HG03575 (cell line): ENCODE results near the gene GYS1.
"Not testable (repeated sequence)": the region's sequence is repeated elsewhere in the genome, so short reads cannot be mapped to it uniquely, and the experiment has no call there.

Experiments used
- ATAC-seq: cut with Tn5 transposase; IDR thresholded peaks from one replicate; pipeline ENCODE4 v1.9.1; 2021; ENCODE audit not compliant: unreplicated experiment, insufficient number of reproducible peaks, low FRiP score; ENCODE audit errors: extremely low read depth

GYS1 gene

GRCh38 chr19:49019242-49019932 lies 26.3 kb upstream of the GYS1 start:
- ATAC-seq: no peak

GRCh38 chr19:49018388-49019241 lies 25.5 kb upstream of the GYS1 start:
- not testable (repeated sequence) for ATAC-seq

- no peak for ATAC-seq
Observed at GRCh38 chr19:49017666-49018351, 24.7 kb upstream of the GYS1 start.

- ATAC-seq: no peak
Observed at GRCh38 chr19:49017041-49017665, 24.0 kb upstream of the GYS1 start, which contains the start of gene LHB. TSS of gene LHB (minus strand) at chr19:49017091. CDS start at chr19:49017081, 10 bp downstream.

- no peak for ATAC-seq
Observed at GRCh38 chr19:49016067-49016839, 23.1 kb upstream of the GYS1 start.

GRCh38 chr19:49014870-49015255 lies 21.8 kb upstream of the GYS1 start:
- no peak for ATAC-seq

GRCh38 chr19:49014123-49014869 lies 21.2 kb upstream of the GYS1 start:
- no peak for ATAC-seq

GRCh38 chr19:49011194-49011593 lies 18.1 kb upstream of the GYS1 start:
- ATAC-seq: no peak

- no peak for ATAC-seq
Observed at GRCh38 chr19:49010453-49010852, 17.3 kb upstream of the GYS1 start.

GRCh38 chr19:49009828-49010227 lies 16.7 kb upstream of the GYS1 start:
- no peak for ATAC-seq

- no peak for ATAC-seq
Observed at GRCh38 chr19:49006905-49007304, 13.8 kb upstream of the GYS1 start.

GRCh38 chr19:49004964-49005614 lies 12.0 kb upstream of the GYS1 start:
- no peak for ATAC-seq

GRCh38 chr19:49004133-49004532 lies 11.0 kb upstream of the GYS1 start:
- no peak for ATAC-seq

GRCh38 chr19:48999481-49000325 lies 6.6 kb upstream of the GYS1 start:
- ATAC-seq: no peak

- ATAC-seq: no peak
Observed at GRCh38 chr19:48997972-48998371, 4.9 kb upstream of the GYS1 start.

GRCh38 chr19:48994035-48994386 lies 902 bp upstream of the GYS1 start:
- ATAC-seq: no peak
